Activated naive CD8-positive, alpha-beta T cell treated with anti-CD3 and anti-CD28 coated beads, Interleukin-2, amount 50 U/mL, for 16 hours (primary cell): Measurements from ENCODE around the gene DYNLRB1.

Experiments used
- DNase-seq: peaks from one replicate; pipeline ENCODE4 v3.0.0-alpha.2; 2020; ENCODE audit warnings: low read depth, low spot score

The DYNLRB1 gene

DNA sequence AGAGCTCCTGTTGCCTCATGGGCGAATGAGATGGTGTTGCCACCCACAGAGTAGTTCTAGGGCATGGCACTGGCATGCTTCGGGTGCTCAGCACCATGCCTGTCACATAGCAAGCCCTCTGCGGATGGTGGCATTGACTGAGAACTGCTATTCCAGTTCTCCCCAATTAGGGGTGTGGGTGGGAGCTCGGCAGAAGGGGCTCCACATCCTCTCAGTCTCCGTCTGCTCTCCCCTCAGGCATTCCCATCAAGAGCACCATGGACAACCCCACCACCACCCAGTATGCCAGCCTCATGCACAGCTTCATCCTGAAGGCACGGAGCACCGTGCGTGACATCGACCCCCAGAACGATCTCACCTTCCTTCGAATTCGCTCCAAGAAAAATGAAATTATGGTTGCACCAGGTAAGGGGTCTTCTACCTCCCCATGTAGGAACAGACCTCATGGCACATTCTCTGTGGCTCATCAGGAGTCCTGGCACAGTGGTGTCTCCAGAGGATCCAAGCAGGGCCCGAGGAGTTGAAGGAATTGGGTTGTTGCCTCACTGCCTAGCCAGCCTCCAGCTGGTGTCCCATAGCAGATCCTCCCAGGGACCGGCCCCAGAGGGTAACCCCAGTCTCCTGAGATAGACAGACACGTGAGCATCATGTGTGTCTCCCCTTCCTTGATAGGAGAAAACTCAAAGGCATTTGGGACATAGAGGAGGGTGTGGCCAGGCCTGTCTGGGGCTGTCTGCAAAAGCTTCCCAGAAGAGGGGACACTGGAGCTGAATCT lies 18.4 kb downstream of the DYNLRB1 start:
- no peak for DNase-seq

DNA sequence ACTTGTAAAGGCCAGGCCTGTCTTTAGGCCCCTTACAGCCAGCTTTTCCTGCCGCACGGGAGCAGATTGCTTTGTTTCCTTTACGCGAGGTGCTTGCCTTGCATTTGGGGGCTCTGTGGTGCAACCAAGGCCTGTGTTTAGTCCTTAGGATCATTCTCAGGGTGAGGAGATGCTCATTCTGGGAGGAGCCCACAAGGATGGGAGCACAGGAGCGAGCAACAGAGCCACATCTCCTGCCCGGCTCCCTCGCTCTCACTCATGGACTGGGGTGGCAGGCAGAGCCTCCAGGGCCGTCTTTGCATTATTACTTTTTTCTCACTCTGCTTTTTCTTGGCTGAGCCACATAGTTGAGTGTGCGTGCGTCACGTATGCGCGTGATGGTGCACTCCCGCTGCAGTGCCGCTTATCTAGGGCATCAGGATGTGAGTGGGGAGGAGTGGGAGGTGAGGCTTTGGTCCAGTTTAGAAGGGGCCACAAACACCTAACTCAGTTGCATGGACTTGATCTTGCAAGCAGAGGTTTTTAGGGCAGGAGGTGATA lies 19.1 kb downstream of the DYNLRB1 start:
- no peak for DNase-seq

DNA sequence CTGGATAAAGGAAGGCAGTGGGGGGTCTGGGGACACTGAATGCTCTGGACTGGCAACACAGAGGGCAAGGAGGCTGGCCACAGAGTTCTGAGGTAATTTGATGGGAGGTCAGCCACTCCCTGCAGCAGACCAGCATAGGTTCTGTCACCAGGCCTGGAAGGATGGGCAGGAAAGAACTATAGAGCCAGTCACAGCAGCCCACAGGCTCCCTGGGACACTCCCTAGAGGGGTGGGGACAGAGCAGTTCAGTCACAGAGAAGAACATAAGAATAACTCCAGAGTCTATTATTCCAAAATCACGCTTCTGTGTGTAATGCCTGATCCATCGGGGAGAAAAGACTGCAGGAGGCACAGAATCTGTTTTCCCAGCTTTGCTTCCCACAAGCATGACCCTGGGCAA lies 19.6 kb downstream of the DYNLRB1 start:
- DNase-seq, result no peak

DNA sequence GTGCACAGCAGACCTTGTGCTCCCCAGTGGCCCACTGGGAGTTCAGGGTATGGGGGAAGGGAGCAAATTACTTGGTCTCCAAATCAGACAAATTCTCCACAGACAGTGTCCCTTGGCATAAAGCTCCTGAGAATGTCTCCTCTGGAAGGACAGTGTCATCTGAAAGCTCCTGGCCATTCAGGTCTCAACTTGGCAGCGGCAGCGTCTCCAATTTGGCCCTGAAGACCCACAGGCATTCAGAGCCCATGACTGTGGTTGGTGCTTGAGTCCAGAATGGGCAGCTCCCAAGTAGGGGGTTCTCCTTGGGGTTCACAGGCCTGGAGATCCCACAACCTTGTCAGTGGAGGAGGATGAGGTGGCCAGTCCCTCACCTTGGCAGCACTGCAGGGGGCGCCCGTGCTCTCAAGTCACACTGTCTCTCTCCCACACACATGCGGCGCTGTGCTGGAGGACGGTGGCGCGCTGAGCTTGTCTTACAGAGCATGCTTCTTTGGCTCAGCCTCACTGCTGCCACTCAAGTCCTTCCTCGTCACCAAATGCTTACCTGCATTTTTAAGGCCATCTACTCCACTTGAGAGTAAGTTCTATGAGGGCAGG lies 20.7 kb downstream of the DYNLRB1 start:
- no peak for DNase-seq

DNA sequence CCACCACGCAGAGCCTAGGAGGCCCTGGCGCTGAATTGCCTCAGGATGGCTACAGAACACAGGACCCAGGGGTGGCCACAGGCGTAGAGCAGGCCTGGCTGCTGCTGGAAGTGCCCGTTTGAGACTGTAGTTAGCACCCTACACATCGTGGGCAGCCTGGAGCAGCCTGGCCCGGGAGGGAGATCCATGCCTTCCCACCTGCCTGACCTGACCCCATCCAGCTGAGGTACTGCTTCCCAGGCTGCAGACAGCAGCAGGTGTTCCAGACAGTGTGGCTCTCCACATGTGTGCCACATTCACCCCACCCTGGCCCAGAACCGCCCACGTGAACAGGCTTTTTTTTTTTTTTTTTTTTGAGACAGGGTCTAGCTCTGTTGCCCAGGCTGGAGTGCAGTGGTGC lies 21.4 kb downstream of the DYNLRB1 start:
- DNase-seq, result no peak

DNA sequence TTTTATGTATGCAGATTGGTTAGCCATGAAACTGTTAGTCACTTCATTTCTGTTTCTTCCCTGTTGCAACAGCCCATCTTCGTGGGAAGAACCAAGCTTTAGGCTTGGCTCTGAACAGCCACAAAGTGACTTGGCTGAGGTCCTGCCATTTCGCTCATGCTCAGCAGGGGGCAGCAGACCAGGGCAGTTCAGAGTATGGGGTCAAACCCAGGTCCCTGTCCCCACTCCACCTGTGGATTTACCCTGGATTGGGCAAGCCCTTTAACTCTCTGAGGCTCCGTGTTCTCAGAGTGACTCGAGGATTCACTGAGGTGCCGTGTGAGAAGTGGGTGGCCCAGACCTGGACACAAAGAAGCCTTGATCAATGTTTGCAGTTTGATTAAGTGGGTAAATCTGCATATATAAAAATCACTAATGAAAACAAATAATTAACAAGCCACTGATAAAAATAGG lies 22.5 kb downstream of the DYNLRB1 start:
- DNase-seq, result peak; percentile 26

DNA sequence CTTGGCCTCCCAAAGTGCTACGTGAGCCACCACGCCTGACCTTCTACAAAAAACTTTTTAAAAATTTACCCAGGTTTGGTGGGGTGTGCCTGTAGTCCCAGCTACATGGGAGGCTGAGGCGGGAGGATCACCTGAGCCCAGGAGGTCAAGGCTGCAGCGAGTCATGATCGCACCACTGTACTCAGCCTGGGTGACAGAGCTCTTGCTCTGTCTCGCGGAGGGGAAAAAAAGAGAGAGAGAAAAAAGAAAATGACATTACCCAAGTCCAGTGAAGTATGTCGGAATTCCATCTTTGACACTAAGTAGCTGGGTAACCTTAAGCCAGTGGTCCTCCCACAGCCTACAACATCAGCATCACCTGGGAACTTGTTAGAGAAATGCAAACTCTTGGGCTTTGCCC lies 23.5 kb downstream of the DYNLRB1 start:
- no peak for DNase-seq

DNA sequence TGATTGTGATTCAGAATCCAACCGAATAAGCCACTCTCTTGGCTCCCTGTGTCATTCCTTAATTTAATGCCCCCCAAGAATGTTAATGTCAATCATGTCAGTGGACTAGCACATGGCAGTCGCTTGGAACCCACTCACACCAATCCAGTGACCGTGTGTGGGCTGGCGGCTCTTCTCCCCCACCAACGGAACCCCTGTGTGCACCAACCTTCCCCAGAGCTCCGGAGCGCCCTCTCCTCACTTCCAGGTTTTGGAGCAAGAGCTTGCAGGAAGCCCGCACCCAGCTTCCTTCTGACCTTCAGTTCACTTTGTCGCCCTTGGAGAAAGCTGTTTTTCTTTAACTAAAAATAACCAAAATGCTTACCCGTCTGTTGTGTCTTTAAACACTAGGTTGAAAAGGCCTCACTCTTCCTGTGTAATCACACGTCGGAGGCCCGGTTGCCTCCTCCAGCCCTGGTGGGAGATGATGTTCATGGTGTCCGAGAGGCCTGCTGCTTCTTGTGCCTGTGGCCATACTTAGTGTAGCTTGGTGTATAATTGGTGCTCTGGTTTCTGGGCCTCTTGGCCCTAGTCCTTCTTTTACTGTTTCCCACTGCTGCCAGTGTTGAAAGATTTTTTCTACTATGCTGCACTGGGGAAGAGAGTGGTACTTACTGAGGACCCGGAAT lies 24.5 kb downstream of the DYNLRB1 start:
- DNase-seq, result no peak

DNA sequence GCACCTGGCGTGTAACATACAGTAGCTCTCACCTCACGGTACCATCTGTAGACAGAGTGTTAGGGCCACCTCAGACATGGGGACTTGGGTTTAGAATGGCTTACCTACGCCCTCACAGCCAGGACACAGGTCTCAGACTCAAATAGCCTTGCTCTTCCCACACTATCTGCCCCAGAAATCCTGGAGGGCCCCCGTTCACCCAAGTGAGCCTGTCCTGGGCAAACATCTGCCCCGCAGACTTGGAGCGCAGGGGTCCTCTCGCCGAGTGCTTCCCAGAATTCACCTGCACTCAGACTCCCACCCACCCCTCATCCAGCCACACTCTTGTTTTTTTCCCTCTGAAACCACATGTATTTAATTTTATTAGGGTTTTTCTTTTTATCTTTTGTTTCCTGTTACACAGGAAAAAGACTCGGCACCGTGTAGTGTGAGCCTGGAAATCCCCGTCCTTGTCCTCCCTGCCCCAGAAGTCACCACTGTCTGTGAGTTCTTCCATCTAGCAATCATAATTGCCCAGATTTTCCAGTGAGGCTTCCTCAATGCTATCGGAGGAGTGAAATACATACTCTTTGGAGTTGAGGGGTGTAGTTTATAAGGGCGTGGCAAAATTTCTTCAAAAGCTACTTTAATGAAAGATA lies 25.2 kb downstream of the DYNLRB1 start:
- no peak for DNase-seq

DNA sequence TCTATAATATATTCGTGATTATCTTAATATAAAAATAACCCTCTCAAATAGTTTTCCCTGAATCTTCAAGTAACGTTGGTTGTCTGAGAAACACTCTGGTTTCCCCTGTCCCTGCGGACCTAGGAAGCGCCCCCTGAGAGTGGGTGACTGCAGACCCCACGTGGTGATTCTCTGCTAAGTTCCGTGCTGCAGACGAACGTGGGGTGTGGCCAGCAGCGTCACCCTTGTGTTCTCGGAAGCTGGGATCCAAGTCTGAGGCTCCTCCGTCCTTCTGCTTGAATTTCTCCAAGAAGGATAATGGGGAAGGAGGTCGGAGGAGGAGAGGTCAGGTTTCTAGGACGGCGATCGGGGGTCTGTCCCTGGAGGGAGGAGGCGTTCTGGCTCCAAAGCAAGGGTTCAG lies 25.7 kb downstream of the DYNLRB1 start:
- DNase-seq, result no peak

DNA sequence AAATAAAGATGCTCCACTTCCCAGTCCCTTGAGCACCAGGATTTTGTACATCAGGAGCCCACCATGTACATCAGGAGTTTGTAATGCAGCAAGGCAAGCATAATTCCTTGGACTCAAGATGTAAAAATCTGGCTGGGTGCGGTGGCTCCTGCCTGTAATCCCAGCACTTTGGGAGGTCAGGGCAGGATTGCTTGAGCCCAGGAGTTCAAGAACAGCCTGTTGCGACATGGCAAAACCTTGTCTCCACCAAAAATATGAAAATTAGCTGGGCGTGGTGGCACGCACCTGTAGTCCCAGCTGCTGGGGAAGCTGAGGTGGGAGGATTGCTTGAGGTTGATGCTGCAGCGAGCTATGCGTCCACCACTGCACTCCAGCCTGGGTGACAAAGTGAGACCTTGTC lies 26.2 kb downstream of the DYNLRB1 start:
- DNase-seq, result no peak

DNA sequence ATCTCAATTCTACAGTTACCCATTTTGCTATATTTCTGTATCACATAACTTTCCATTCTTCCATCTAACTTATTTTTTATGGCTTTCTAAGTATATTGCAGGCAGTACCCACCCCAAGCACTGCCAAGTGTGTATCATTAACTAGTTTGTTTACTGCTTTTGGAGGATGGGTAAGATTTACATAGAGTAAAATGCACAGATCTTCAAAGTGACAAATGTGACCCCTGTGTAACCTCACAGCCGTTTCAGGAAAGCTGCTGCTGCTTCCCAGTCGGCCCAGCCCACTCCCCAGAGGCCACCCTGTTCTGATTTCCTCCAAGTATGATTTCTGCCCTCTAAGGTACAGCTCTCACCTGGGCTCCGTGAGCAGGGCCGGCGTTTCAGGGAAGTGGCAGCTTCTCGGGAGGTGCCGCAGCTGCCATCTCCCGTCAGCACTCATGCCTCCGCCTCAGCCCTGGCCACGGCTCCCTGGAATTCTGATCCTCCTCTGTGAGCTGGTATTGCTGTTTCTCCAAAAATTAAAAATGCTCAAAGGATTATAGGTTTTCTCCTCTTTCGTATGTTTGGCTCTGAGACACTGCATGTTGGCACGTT lies 27.3 kb downstream of the DYNLRB1 start:
- DNase-seq, result no peak

DNA sequence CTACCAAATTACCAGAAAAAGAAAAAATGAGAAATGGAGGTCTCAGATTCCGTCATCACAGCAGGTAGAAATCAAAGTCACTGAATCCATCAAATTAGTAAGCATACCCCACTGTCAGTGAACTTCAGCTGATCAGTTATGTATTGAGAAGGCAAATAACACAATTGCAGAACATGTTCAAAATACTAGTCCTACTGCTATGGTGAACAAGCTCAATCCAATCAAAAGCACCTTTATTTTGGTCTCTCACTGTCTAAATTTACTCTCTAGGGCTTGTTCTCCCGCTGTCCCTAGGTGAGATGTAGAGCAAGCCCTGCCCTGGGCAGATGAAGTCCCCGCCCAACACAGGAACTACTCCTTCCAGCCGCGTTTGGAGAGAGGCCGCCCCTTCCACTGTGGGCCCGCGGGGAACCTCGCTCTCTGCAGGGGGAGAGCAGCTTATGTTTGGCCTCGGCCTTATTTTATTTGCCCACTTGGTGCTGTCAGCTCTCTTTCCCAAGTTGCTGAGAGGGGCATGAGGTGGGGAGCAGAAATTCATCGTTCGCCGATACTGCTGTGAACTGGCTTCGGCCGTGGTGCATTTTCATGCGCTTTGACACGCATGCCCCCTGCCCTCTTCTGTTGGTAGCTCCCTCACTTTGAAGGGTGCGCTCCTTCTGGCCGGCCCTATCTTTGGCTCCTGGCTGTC lies 28.0 kb downstream of the DYNLRB1 start:
- DNase-seq, result no peak

DNA sequence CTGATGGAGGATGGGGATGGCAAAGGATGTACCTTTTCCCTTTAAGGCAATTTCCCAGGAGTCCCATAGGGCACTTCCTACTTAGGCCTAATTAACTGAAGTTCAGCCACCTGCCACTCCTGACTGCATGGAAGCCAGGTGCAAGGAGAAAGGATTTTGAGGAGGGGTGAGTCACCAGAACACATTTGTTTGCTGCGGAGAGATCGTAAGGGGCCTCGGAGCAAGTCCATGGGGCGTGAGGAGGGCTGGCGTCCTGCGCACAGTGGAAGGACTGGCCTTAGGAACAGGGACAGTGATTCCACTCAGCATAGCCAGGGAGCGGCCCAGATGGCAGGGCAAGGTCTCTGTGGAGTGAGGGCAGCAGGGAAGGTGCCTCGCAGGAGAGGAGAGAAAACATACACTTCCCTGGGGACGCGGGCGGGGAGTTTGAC lies 30.5 kb downstream of the DYNLRB1 start:
- DNase-seq, result no peak

DNA sequence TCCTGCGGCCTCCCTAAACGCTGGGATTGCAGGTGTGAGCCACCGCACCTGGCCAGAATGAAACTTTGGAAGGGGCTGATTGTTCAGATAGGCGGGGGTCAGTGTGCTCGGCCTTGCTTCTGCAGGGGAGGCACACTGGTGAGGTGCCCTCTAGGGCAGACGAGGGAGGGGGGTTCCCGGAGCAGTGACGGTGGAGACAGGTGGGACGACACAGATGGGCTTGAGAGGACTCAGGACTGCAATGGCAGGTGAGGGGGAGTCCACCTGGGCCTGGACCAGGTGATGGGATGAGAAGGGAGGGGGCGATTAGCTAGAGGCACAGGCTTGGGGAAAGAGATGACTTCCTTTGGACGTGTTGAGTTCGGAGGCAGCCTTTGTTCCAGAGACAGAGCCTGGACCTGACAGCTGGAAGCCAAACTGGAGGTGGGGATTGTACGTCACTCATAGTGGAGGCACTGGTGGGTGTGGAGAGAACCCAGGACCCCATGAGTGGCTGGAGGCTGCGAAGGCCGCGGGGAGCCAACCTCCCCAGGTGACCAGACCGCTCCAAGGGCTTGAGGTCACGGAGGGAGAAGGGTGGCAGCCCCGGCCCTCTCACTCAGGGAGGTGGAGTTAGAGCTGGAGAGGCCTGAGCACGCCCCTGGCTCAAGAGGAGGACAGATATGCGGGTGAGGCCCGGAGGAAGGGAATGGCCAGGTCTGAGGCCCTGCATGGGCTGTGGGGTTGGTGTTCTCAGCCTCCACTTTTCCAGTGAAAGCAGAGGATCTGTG lies 31.8 kb downstream of the DYNLRB1 start:
- DNase-seq, result no peak

DNA sequence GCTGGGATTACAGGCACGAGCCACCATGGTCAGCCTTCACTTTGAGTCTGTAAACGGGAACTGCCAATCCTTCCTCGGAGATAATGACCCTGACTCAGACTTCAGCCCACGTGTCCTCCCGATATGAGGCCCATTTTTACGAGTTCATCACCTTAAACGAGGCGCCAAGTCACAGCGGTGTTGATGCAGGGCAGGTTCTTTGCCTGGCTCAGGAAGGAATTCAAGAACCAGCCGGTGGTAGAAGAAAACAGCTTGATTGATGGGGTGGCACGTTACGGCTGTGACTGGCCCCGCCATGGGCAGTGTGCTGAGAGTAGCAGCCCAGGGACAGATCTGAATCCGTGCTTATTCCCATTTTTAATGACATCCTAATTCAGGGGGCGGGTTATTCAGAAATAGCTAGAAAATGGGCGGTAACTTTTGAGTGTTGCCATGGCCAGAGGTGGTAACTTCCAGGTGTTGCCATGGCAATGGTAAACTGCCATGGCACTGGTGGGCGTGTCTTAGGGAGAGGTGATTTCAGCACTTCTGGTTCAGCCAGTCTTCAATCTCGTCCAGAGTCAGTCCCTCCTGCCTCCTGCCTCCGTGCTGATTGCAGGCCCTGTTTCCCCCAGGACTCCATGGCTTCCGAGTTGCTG lies 33.2 kb downstream of the DYNLRB1 start:
- no peak for DNase-seq

DNA sequence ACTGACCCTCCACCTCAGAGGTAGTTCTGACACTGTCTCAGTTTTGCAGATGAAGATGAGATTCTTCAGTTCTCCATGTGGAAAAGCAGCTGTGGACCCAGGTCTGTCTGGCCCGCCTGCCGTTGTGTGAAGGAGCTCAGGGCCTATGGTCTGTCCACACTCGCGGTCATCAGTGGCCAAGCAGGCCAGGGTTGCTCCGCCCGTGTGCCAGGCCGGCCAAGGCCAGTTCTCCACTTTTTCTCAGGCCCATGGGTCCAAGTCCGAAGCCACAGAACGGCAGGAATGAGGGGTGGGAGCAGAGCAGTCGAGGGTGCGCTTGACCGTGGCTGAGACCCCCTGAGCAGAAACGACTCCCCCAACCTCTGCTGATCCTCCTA lies 33.7 kb downstream of the DYNLRB1 start:
- DNase-seq, result no peak

DNA sequence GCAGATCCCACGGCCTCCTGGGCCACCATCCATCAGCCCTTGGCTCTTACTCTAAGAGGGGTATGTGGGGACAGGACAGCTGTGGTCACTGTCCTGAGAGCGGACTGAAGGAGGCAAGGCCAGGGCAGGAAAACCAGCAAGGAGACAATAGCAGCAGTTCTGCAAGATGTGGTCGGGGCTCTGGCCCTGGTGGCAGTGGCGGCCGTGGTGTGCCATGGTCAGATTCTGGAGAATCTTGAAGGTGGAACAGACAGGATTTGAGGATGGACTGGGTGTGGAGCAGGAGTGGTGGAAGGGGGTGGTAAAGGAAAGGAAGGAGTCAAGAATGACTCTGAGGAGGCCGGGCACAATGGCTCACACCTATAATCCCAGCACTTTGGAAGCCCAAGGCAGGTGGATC lies 36.3 kb downstream of the DYNLRB1 start:
- no peak for DNase-seq

DNA sequence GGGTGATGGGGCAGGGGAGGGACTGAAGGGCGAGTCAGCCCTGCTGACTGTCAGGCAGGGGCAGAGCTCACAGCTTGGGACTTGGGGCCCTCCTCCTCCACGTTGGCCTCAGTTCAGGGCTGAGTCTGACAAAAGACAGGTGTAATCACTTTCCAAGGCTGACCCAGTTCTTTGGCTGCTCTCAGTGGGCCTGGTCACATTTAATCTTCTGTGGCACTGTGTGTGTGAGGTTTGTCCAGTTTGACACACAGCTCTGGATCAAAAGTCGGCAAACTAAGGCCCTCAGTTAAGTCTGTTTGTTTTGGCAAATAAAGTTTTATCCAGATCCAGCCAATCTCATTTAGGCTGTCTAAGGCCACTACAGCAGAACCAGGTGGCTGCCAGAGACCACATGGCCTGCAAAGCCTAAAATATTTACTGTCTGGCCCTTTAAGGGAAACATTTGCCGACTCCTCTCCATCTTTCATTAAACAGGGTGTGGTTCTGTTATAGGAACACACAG lies 37.2 kb downstream of the DYNLRB1 start:
- DNase-seq, result no peak

DNA sequence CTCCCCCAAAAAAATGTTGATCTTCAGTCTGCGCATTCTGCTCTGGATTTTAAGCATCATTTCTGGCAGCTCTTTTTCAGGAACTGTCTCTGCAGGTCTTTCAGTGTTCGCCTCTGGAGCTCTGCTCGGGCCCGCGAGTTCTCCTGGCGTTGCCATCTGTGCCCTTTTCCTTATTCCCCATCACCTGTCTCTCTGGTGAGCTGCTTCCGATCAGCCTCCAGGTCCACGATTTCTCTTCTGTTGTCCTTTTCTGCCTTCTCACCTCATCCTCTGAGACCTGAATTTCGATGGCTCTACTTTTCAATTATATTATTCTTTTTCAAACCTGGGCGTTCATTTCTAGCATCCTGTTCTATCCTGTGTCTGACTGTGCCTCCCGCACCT lies 41.7 kb downstream of the DYNLRB1 start:
- no peak for DNase-seq
